ENCODE data around the gene TBC1D2.

DNA sequence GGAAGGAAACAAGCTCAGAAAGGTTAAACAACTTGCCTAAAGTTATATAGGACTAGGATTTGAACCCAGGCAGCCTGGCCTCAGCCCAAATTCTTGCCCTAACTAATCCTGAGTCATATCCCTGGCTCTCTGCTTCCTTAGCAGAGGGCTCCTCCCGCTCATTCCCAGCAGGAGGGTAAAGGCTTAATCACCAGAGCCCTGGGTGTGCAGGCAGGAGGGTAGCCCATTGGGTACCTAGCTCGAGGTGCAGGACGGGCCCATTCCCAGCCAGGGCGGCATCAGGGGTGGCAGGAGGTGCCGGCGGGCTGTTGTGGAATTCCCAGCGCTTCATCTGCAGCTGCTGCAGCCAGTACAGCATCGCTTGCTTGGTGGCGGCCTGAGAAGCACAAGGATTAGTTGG is 3.9 kb downstream of the TBC1D2 start:
- TF ChIP-seq, protein P1, sequence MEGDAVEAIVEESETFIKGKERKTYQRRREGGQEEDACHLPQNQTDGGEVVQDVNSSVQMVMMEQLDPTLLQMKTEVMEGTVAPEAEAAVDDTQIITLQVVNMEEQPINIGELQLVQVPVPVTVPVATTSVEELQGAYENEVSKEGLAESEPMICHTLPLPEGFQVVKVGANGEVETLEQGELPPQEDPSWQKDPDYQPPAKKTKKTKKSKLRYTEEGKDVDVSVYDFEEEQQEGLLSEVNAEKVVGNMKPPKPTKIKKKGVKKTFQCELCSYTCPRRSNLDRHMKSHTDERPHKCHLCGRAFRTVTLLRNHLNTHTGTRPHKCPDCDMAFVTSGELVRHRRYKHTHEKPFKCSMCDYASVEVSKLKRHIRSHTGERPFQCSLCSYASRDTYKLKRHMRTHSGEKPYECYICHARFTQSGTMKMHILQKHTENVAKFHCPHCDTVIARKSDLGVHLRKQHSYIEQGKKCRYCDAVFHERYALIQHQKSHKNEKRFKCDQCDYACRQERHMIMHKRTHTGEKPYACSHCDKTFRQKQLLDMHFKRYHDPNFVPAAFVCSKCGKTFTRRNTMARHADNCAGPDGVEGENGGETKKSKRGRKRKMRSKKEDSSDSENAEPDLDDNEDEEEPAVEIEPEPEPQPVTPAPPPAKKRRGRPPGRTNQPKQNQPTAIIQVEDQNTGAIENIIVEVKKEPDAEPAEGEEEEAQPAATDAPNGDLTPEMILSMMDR (IDR thresholded peaks at IDR 0.05; ENCODE audit: borderline replicate concordance, extremely low read depth, low read length, poor library complexity, severe bottlenecking) = no peak
- no peak for TF ChIP-seq EZH2 (IDR thresholded peaks at IDR 0.05; ENCODE audit: borderline replicate concordance, low read depth, low read length, severe bottlenecking)
